Prostate gland (tissue), 2 donors: Measurements from ENCODE around the gene MB21D2.

Source experiments
- CTCF ChIP-seq, 4 experiments: fragments of 200-600 bp in 2 of 4; fragments of 450-650 bp in 2 of 4; sonication (generic) in 2 of 4; IDR thresholded peaks; 1 replicate in 3 of 4; 2 replicates in 1 of 4; pipeline ENCODE4 v1.5.1; 2016 to 2019; ENCODE audit warnings: antibody characterized with exemption in 4 of 4, mild to moderate bottlenecking in 2 of 4, moderate library complexity in 2 of 4
- POLR2A ChIP-seq: fragments of 450-650 bp; IDR thresholded peaks from one replicate; pipeline ENCODE4 v1.6.1; 2016; ENCODE audit warnings: antibody characterized with exemption, mild to moderate bottlenecking

DNA sequence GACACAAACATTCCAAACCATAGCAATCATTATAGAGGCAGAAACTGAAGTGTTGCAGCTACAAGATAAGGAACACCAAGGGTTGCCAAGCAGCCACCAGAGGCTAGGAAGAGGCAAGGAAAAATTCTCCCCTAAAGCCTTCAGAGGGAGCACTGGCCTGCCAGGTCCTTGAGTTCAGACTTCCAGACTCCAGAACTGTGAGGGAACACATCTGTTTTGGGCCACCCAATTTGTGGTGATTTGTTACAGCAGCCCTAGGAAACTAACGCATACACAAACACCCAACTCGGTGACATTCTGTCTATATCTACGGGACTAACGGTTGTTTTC, 54.6 kb downstream of the MB21D2 start:
- TF ChIP-seq CTCF (IDR thresholded peaks at IDR 0.05), result no peak
- no peak for TF ChIP-seq POLR2A
